ENCODE data around the gene CTNND2.

Gene CTNND2

DNA sequence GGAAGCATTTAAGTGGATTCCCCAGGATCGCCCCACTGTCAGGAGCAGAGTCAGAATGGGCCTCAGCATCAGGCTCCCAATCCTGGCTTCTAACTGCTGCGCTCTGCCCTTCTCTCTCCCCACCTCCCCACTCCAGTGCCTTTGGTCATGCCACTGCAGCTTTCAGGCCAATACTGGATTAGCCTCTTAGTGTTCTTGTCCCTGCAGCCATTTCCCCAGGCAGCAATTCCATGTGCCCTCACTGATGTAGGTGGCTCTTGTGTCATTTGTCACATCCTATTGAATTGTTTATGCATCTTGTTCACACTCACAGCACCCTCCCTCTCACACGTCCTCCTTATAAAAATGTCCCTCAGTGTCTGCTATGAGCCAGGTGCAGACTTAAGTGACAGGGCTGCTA, 599.0 kb downstream of the CTNND2 start:
- DNase-seq: no peak

DNA sequence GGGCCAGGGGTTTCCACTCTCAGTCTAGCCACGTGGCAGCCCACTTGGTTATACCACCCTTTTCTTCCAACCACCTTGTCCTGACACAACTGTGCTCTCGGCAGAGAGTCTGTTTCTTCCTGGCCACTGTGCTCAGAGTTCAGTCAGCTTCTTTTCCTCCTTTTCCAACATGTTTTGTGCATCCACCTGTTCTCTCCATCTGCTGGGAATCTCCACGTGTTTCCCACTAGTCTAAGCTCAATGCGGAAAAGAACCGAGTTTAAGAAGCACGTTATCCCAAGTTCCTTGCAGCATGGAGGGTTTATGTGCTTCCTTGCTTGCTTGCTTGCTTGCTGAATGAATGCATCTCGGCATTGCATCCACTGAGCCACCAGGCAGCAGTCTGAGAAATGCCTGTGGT, 599.6 kb downstream of the CTNND2 start:
- no peak for DNase-seq

DNA sequence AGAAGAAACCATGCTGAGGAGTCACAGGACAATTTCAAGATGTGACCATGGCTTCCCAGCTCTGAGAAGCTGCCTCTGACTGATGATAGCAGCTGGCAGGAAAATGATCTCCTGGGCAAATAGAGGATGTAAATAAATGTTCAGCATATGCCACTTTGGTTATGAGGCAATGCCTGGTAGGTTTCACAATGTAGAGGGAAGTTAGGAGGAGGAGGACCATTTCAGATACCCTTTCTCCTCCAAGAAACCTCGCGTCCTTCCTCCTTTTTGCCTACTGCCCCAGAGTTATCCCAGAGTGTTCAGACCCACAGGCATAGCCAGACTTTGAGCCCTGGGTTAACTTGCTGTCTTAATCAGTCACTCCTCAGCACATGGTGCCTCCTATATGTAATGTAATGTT, 601.6 kb downstream of the CTNND2 start:
- no peak for DNase-seq

DNA sequence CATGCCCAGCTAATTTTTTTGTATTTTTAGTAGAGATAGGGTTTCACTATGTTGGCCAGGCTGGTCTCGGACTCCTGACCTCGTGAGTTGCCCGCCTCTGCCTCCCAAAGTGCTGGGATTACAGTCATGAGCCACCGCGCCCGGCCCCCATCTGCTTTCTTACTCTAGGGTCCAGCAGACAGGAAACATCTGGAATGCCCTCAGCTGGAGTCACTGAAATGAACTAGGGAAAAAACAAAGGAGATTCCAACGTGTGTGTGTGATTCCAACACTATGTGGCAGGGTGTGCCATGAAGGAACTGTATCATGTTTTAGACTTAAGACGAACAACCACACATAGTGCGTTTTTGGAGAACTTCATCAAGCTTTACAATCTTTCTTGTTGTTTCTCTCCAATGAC, 603.1 kb downstream of the CTNND2 start:
- no peak for DNase-seq

DNA sequence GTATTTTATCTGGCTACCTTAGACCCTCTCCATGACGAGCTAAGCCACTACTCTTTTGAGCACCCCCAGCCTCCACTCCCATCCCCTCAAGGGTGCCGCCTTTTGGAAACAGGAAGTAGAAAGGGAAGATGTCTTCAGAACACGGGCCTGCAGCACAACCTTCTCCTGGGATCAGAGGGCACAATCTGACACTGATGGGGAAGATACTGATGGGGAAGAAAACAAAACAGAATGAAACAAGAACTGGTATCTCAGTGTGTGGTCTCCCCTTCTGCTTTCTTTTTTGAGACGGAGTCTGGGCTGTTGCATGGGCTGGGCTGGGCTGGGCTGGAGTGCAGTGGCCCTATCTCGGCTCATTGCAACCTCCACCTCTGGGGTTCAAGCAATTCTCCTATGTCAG, 603.5 kb downstream of the CTNND2 start:
- DNase-seq: no peak

DNA sequence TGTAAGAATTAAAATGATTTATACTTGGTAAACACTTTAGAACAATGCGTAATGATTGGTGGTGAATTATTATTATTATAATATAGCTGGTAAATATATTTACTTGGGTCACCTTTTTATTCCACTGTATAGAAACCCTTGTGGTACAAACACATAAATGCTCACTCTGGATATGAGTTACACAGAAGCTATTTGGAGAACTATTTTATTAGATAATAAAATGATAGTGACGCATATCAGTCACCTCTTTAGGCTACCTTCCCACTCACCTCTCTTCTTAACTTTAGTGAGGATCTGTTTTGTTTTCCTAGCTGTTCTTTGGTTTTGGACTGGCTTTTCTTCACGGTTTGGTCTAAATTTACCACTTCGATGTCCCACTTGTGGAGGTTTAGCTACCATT, 605.4 kb downstream of the CTNND2 start:
- no peak for DNase-seq

DNA sequence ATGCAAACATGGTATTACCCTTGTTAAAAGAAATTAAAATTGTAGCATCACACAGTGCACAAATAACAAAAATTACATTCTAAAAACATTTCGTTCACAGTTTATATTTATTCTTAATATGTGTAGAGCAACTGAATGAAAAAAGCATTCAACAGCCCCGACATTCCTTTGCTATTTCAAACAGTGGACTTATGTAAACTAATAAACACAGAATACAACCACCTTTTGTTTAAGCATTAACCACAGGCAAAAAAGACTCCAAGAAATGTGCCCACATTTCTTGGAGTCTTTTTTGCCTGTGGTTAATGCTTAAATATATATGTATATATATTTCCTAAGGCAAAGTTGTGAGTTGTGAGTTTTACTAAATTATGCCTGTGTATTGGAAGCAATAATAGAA, 610.7 kb downstream of the CTNND2 start:
- no peak for DNase-seq

DNA sequence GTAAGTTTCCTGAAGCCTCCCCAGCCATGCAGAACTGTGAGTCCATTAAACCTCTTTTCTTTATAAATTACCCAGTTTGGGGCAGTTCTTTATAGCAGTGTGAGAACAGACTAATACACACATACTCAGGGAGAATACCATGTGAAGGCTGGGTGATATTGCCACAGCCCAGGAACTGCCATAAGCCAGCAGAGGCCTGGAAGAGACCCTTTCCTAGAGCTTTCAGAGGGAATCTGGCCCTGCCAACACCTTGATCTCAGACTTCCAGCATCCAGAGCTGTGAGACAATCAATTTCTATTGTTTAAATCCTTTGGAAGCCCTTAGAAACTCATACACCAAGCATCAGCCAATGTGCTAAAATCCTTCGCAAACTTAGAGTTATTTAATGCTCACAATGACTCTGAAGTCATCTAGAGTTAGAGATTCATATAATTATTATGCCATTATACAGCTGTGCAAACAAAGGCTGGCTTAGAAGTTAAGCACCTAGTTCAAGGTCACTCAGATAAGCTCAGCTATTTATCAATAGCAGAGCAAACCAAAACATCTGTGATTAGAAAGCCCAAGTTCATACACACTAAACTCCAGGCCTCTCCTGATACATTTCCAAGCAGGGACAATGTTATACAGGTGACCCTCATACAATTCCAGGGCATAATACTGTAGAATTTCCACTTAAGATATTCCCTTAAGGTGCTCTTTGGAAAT, 611.4 kb downstream of the CTNND2 start:
- no peak for DNase-seq

DNA sequence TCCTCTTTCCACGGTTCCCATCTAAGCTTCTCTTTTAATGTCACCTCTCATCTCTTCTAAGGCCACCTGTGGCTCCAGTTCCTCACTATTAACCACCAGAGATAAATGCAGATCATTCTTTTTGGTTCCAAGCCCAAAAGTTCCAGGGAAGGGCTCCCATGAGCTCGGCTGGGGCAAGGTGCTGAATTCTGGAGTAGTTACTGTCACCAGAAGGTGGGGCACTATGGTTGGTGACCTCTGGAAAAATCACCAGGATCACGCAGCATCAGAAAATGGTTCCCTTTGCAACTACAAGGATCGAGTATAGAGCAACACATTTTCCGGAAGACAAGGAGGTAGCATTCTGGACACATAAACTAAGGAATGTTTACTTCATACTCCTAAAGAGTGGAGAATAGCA, 614.5 kb downstream of the CTNND2 start:
- DNase-seq: no peak

DNA sequence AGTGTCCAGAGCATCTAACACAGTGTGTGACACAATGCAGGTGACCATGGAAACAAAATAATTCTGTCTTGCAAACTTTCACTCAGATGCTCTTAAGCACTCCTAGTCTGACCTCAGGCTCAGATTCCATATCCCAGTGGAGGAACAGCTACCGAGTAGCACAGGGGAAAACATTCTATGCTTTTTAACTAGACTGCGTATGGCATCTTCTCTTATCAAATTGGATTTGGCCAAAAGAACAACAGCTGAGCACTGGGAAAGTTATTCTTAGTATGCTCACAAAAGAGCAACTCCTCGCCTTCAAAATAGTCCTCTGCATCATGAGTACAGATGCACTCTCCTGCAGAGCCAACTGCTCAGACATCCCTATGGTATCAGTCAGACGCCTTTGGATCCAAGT, 615.0 kb downstream of the CTNND2 start:
- no peak for DNase-seq

DNA sequence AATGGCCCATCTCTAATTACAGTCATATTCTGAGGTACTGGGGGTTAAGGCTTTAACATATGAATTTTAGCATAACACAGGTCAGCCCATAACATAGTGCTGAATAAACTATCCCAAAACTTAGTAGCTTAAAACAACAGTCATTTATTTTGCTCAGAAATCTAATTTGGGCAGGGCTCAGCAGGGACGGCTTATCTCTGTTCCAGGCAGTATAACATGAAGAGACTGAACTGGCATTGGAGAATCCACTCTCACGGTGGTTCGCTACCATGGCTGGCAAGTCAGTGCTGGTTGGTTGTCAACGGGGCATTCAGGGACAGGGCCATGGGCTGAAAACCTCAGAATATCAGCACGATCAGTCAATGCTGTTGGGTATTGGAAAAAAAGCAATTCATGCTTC, 622.4 kb downstream of the CTNND2 start:
- DNase-seq: no peak

DNA sequence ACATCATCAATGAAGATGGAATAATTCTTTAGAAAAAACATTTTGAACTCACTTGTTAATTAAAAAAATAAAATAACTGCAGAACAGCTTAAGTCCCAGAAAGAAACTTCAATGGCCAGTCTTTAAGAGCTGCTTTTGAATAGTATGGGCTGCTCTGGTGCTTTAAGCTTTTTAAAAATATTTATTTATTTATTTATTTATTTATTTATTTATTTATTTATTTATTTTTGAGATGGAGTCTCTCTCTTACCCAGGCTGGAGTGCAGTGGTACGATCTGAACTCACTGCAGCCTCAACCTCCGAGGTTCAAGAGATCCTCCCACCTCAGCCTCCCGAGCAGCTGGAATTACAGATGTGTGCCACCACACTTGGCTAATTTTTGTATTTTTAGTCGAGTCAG, 626.9 kb downstream of the CTNND2 start:
- no peak for DNase-seq

DNA sequence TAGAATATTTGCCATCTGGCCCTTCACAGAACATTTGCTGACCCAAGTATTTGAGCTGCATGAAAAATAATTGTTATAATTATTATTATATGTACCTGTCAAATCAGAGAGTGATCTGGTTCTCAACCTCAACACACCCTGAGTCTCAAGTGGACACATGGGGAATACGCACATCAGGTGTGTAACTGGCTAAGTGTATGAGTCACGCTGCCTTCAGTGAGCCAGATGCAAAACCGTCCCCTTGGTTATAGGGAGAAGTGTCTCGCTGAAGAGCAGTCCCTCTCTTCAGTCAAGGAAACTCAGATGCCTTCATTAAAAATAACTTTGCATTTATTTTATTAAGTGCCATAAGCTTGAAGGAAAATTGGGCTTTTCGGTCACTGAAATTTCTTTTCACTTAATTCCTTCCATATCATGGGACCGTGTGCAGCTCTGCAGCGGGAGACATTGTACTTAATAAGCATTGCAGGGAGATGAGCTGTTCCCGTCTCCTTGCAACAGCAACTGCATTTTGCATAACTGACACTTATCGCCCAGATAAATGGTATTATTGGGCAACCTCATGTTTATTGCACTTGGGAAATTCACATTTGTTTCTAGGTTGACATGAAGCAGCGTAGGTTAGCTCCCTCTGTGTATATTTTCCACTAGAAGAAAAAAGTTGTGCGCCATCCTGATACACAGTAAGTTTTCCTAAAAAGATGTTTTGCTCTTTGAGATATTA, 630.9 kb downstream of the CTNND2 start:
- DNase-seq: no peak

DNA sequence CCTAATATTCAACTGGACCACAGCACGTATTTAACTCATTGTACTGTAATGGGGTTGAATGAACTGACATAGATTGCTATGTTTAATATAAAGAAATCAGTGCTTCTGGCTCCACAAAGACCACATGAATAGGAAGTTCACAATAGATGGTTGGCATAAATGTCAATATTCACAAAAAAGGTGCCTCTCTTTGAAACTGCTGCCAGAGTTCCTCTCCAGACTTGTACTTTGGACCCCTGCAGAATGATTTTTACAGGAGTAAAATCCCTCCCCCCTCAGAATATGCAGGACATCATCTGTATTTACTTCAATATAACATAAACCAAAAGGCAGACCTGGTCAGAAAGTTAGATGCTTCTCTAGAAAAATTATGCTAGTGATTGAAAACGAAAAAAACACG, 634.7 kb downstream of the CTNND2 start:
- no peak for DNase-seq

DNA sequence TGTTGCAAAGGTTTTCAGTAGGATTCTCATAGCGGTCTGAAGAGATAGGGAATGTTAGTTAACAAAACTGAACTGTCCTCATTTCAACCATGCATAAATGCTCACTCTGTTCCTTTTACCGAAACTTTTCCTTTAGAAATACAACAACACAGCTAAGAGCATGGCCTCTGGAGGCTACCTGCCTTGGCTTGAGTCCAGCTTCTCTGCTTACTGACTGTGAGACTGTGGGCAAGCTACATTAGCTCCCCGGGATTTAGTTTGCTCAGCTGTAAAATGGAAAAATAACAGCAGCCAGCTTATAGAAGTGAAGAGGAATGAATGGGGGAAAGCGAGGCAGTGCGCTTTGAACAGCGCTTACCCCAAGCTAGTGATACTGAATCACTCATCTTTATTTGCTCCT, 635.4 kb downstream of the CTNND2 start:
- no peak for DNase-seq

DNA sequence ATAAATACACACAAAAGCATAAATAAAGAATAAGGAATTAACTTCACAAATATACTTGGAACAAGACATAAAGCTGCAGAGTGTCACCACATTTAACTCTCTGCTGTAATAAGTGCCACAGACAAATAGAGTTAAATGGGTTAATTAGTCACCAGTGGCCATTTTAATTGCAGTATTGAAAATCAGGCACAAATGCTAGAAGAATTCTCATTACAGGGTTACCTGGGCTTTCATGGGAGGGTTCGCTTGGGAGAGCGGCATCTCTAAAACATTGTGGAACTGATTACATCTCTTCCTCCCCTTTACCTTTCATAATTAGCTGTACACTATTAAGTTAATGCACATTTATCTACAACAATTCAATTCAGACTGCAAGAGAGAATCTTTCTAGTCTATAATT, 637.9 kb downstream of the CTNND2 start:
- no peak for DNase-seq

DNA sequence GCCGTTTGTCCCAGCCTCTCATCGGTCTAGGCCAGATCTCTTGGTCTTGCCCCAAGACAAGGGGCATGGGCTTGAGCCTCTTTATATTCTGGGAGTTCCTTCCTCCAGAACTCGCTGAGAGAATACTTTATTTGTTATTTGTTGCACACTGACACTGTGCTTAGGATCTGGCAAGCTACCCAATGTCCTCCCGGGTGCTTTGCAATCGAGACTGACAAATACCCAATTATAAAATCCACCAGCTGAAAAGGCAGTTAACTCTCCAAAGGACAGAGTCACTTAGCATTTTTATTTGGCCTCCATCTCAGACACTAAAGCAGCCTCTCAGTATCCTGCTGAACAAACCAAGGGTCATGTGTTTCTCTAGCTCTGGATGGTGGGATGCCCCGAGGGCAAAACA, 643.0 kb downstream of the CTNND2 start:
- DNase-seq: no peak

DNA sequence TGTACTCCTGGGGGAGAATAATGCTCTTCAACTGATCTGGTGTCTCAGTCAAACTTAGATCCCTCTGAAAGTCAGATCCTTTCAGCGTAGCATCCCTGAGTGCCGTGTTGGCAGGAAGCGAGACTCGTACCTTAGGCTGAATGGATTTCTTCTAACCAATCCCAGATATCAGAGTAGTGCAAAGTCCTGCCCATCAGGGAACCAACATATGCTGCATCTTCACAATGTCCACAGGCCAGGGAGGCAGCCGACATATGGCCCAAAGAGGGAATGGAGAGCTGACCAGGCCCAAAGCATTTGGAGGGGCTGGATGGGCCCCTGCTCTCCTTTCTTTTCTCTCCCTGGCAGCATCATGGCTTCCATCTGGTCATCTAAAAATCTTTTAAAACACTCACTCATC, 646.2 kb downstream of the CTNND2 start:
- no peak for DNase-seq

DNA sequence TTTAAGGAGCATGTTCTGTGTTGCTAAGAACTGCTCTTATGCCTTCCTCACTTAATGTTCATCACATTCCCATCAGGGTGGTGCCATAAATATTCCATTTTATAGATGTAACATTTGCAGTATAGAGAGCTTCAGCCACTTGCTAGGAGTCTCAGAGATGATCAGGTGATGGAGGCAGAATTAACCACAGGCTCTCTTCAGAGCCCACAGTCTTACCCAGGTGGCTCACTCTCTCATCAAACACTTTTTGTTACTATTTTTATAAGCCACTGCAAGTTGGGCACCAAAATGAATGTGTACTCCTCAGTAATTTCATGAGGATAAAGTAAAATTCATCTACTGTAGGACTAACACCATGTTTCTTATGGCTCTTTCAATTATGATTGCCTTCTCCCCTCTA, 651.7 kb downstream of the CTNND2 start:
- DNase-seq: no peak

DNA sequence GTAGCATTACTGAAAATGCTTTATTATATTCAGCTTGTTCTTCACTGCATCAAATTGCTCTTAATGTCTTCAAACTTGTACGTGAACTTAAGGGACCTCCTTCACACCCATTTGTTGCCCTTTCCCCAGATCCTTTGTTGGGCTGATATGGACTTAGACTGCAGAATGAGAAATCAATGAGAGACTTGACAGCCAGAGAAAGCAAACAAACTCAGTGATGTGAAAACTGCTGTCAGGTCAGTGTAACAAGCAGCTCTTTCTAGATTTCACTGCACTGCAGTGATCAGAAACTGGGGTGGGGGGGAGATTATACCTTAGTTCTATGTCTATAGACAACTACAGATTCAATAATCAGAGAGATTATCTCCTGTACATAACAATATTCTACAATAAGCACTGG, 652.2 kb downstream of the CTNND2 start:
- DNase-seq: no peak

DNA sequence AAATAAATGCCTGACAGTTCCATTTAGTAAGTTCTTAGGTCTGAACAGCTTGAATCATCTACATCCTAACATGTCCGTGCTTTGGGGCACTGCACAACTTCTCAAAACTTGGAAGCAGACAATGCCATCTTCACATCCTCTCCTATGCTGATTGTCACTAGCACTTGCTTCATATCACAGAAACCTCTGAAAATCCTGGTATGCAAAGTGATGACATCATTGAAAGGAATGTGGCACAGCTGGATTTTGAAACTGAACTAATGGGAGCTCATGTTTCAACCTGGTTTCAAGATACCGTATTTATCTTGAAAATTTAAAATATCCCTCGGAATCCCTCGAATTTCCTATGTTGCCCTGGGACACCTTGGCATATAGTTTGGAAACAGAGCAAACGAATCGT, 653.0 kb downstream of the CTNND2 start:
- no peak for DNase-seq

DNA sequence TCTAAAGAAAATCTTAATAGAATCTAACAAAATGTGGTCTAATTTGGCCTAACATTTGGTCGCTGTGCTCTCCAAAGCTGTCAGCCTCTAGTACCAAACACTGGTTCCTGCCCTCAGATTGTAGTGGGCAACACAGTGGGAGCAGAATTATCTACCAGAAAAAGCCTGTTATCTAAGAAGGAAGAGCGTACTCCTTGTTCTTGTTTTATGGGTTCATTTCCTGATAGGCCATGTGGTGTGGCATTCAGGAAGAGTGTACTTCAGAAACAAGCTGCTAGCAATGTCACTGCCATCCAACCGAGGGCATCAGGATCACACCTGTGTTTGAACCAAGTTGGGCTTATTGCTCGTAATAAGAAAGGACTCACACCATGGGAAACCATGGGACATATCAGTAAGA, 655.3 kb downstream of the CTNND2 start:
- DNase-seq: no peak

DNA sequence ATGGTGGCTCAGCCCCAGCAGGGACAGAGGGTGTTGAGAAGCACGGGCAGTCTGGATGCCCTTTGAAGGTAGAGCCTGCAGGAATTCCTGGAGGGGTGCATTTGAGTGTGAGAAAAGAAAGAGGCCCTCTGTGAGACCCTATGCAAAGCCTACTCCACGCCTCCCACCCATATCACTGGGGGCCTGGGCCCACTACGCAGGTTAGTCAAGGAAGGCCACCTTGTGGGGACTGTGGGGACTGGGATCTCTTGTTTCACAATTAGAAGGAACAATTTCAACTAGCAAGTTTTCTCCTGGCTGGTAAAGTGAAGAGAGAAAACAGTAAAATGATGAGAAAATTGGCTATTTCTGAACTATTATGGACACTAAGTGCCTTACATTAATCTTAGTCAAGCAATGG, 657.0 kb downstream of the CTNND2 start:
- no peak for DNase-seq

DNA sequence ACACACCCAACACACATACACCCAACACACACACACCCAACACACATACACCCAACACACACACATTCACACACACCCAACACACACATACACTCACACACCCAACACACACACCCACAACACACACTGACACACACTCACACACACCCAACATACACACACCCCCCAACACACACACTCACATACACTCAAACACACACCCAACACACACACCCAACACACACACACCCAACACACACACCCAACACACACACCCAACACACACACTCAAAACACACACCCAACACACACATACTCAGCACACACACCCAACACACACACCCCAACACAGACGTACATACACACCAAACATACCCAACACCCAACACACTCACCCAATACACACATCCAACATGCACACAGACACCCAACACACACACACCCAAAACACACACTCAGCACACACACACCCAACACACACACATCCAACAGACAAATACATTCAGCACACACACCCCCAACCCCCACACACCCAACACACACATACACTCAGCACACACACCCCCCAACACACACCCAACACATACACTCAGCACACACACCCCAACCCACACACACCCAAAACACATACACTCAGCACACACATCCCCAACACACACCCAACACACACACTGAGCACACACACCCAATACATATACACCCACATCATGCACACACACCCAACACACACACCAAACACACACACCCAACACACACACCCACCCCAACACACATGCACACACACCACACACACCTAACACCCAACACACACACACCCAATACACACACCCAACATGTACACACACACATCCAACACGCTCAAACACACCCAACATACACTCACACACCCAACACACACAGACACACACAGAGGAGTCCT, 663.7 kb downstream of the CTNND2 start:
- DNase-seq: no peak
